GM18858 (cell line): ENCODE data around the gene ZNF581.

Experiments
- ATAC-seq: cut with Tn5 transposase; IDR thresholded peaks from one replicate; pipeline ENCODE4 v1.9.1; 2021; ENCODE audit not compliant: unreplicated experiment

Gene ZNF581

DNA sequence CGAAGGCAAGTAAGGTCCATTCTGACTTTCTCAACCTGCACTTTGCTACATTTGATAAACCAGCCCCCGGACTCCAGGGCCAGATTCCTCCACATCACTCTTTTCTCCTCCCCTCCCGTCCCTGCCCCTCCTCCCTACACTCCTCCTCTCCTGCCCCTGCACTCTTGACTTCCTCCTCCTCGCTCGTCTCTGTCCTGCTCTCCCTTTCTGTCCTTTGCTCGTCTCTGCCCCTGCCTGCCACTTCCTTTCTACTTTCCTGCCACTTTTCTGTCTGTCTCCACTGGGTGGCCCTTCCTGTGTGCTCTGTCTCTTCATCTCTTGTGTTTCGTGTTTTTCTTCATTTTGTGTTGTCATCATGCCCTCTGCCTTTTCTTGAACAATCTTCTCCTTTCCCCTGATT lies 18.4 kb downstream of the ZNF581 start:
- ATAC-seq: no peak

DNA sequence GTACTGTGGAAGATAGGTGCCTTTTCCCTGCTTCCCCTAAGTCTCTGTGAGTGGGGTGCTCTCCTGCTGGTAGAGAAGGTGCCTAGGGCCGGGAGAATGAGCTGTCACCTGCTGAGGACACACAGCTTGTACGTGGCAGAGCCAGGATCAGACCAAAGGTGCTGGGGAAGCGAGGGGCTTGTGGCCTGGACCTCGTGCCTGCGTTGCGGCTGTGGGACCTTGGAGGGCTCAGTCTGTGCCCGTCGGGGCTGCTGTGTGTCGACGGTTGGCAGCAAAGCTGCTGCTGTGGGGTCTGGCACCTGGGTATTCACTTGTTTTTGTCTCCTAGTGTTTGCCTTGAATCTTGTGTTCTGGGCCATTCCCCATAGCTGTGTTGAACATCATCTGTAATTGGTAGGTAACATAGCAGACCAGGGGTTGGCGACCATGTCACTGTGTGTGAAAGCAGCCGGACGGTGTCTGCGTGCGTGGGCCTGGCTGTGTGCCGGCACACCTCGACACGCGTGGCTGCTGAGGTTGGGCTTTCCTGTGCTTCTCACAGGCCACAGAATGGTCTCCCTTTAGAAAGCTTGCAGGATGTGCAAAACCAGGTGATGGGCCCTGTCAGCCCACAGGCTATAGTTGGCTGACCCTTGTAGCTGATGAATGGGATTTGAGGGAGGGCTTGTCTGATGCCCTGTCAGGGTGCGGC lies 20.5 kb downstream of the ZNF581 start:
- no peak for ATAC-seq

DNA sequence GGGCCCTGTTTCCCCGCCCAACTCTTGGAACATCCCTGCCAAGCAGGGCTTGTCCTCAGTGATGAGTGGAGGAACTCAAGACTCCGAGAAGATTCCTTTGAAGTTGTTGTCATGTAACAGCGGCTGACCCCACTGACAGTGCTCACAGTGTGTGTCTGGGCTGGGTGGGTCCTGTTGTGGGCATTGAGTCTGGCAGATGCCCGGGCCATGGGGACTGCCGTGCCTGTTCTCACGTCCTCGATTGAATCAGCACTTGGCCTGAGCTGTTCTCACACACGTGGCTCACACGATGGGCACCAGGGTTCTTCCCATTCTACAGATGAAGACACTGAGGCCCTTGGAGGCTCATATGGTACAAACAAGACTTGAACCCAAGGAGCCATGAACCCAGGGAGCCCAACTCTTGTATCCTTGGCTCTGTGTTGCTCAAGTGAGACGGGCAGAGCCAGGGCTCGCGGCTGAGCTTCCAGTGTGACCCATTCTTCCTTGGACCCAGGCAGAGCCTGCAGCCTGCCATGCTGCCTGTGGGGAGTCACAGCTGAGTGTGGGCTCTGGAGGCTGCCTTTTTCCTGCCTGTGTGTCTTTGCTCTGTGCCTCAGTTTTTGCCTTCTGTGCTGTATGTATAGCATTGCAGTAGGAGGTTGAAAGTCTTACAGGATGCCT lies 23.0 kb downstream of the ZNF581 start:
- no peak for ATAC-seq

DNA sequence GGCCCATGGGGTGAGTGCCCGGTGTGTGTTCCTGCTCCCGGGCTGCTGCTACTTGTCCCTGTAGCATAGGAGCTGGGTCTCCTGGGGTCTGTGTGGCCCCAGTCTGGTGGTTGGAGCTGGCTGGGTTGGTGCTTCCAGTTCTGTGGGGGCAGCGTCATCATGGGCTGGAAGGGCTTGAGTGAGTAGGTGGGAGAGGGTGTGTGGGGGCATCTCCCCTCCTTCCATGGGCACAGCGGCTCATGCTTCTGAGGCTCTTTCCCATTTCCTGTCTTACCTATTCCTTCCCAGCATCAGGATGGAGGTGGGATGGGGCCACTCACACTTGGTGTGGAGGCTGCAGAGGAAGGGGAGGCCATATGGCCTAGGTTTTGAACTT lies 23.5 kb downstream of the ZNF581 start:
- ATAC-seq: no peak

DNA sequence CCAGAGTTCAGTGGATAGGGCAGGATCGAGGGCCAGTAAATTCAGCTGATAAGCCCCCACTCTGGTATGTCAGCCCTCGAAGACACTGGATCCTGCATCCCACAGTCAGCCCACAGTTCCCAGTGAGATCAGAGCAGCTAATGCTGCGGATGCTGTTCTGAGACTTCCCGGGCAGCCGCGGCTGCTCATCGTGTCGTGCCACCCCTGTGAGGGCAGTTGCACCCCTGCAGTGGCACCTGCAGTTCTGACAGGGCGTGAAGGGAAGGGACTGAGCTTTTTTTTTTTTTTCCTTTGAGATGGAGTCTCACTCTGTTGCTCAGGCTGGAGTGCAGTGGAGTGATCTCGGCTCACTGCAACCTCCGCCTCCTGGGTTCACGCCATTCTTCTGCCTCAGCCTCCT lies 24.1 kb downstream of the ZNF581 start:
- no peak for ATAC-seq

DNA sequence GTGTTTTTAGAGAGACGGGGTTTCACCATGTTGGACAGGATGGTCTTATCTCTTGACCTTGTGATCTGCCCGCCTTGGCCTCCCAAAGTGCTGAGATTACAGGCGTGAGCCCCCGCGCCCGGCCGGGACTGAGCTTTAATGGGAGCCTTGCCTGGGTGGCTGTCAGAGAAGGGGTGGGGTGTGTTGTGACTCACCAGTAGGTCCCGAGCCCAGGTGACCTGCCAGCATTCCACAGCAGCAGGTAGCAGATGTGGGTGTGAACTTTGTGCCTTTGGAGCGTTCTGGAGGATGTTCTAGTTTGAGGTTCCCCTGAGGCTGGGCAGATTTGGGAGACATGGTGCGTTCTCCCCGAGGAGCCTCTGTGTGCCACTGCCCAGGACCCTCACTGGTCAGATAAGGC lies 24.5 kb downstream of the ZNF581 start:
- ATAC-seq: no peak

DNA sequence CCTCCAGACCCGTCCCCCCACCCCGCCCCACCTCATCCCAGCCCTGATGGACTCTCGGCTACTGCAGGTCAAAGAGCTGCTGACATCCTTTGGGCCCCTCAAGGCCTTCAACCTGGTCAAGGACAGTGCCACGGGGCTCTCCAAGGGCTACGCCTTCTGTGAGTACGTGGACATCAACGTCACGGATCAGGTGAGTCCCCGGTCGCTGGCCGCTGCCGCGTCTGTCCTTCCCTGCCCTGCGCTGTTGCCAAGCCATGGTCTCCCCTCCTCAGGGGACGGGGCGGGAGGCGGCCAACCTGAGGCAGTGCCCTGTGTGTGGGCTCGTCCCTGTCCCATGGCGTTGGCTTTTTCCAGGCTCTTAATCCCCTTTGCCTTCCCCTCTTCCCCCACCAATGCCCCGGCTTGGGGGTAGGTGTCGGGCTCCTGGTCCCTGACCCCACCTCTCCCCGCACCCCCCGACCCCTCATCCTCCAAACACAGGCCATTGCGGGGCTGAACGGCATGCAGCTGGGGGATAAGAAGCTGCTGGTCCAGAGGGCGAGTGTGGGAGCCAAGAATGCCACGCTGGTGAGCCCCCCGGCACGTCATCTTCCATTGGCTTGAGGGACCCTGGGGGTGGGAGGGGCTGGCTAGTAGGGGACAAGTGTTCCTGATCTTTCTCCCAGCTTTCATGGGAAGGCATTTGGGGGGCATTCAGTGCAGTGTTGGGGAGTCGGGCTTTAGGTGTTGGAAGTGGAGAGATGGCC lies 25.3 kb downstream of the ZNF581 start:
- no peak for ATAC-seq

DNA sequence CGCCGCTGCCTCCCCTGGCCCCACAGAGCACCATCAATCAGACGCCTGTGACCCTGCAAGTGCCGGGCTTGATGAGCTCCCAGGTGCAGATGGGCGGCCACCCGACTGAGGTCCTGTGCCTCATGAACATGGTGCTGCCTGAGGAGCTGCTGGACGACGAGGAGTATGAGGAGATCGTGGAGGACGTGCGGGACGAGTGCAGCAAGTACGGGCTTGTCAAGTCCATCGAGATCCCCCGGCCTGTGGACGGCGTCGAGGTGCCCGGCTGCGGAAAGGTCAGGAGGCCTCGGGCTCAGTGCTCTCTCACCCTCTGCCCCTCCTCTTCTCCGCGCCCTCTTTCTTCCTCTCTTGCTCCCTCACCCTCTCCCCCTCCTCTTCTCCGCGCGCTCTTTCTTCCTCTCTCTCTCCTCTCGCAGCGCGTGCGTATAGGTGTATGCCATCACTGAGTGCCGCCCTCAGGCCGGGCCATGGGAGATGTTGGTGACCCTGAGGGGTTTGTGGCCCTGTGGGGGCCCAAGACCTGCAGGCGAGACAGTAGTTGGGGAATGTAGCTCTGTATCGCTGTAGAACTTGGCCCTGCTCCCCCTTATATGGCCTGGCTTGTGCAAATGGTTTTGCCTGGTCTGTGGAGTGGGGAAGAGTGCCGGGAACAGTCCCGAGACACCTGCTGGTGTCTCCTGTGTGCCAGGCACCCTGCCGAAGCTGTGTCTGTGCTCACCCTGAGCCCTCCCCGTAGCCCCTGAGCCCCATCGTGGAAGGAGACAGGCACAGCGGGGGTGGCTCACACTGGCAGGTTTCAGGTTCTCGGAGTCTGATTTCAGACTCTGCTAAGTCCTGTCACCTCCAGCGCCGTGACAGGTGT lies 26.2 kb downstream of the ZNF581 start:
- ATAC-seq: no peak

DNA sequence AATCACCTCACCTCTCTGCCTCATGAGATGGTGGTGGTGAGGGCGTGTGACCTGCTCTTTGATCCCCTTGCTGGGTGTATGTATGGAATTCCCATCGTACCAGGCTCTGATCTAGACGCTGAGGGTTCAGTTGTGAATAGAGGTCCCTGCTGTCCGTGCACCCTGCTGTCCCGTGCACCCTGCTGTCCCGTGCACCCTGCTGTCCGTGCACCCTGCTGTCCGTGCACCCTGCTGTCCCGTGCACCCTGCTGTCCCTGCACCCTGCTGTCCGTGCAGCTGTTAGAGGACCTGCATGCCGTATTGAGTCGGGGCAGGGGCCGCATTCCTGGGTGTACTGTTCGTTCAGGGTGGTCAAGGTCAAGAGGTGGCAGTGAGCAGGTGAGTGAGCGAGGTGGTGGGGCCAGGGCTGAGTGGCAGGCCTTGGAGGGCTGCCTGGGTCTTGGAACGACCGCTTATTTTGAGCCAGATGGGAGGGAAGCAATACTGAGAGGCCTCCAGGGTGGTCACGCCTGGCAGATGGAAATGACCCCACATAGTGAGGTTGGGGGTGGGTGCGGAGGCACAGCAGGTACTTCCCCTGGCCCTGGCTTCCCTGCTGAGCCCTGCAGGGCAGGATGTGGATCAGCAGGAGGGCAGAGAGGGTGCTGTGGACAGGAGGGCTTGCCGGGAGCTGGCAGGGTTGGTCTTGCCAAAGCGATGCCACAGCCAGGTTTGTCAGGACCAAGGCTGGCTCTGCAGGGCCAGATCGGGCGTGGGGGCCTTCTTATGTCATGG lies 27.0 kb downstream of the ZNF581 start:
- no peak for ATAC-seq

DNA sequence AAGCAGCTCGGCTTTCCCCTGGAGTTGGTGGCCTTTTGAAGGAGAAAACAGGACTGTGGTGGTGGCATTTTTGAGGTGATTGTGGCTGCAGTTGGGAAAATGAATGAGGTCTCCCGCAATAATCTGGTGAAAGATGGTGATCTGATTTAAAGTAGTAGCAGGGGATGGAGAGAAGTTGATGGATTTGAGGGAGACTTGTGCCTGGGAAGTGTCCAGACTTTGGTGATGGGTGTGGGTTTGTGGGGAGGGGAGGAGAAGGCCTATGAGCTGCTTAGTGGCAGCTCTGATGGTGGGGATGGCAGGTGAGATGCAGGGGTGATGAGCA lies 27.6 kb downstream of the ZNF581 start:
- no peak for ATAC-seq

DNA sequence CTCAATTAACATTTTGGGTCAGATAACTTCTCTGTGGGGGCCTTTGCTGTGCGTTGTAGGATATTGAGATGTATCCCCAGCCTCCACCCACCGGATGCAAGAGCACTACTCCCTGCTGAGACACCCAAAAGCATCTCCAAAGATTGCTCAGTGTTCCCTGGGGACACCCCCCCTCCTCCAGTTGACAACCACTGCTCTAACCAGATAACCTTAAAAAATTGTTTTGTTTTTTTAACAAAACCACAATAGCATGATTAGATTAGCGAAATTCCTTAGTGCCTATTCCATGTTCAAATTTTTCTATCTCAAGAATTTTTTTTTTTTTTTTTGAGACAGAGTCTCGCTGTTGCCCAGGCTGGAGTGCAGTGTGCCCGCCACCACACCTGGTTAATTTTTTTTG lies 29.0 kb downstream of the ZNF581 start:
- ATAC-seq: no peak

DNA sequence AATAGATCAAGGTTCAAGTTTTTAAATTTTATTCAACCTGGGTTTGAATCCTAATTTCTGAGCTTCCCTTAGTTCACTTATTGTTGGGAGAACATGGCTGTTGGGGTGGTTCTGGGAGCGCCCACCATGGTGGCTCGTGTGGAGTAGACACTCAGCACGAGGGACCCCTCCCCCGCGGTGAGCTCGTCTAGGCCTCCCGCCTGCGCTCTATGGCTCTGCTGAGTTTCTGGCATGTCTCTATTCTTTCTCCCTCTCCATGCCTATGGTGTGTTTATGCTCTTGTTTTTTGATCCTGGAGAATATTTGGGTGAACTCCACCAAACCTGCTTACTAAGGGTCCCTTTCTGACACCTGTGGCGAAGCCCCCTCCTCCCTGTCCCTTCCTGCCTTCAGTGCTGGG lies 30.0 kb downstream of the ZNF581 start:
- no peak for ATAC-seq

DNA sequence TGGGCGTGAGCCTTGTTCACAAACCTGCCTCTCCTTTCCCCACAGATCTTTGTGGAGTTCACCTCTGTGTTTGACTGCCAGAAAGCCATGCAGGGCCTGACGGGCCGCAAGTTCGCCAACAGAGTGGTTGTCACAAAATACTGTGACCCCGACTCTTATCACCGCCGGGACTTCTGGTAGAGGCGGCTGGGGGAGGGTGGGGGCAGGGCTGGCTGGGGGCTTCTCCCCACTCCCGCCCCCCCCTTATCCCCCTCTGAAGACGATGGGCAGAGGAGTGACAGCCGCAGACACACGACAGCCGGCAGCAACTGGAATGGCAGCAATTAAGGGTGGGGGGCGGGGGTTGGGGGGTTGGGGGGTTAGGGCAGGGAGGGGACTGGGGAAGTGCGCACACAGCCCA lies 30.4 kb downstream of the ZNF581 start:
- ATAC-seq: no peak

DNA sequence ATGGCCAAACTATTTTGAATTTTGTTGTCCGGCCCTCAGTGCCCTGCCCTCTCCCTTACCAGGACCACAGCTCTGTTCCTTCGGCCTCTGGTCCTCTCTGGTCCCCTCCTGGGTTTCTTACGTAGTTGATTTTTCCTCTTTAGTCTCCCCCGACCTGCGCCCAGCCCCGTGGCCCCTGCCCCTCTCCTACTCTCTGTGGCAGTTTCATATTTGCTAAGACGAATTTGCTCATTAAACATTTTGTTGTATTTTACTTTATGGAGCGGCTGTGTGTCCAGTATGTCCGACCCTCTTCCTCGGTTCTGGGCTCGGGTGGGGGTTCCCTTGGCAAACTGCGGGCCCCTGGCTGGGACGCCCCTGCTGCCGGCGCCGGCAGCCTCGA lies 31.0 kb downstream of the ZNF581 start:
- ATAC-seq: no peak

DNA sequence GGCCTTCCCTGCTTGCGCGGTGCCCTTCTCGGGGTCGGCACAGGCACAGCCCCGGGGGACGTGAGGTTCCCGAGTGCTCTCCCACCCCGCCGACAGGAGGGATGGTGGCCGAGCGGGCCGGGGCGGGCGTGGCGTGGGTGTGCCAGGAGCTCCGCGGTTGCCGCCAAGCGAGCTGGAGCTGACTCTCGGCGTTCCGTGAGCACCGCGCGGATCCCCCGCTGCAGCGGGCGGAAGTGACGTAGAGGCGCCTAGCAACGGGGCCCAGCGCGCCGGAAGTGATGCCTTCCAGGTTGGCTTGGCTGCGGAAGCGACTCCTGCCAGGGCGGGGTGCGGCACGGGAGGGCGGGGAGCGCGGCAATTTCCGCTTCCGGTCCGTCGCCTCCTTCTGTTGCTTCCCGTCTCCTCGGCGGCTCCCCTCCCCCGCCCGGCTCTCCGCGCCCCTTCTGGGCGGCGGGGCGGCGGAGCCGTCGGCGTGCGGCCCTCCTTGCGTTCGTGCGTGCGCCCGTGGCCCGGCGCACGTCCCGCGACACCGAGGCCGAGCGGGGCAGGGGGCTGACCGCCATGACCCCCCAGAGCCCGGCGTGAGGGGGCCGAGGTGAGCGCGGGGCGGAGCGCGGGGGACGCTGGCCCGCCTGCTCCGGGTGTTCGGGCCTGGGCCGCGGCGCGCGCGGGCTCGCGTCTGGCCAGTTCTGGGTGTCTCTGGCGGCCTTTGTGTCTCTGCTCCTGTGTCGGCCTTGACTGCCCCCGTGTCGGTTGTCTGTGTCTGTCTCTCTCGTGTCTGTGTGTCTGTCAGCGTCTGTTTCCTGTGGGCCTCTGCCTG lies 31.6 kb downstream of the ZNF581 start, which contains the start of gene EPN1:
Gene EPN1 (plus strand): TSS at position 386 of the 820 bp plus-strand sequence. CDS start 3,402 bp downstream, outside the sequence.
- peak; percentile 51 for ATAC-seq

DNA sequence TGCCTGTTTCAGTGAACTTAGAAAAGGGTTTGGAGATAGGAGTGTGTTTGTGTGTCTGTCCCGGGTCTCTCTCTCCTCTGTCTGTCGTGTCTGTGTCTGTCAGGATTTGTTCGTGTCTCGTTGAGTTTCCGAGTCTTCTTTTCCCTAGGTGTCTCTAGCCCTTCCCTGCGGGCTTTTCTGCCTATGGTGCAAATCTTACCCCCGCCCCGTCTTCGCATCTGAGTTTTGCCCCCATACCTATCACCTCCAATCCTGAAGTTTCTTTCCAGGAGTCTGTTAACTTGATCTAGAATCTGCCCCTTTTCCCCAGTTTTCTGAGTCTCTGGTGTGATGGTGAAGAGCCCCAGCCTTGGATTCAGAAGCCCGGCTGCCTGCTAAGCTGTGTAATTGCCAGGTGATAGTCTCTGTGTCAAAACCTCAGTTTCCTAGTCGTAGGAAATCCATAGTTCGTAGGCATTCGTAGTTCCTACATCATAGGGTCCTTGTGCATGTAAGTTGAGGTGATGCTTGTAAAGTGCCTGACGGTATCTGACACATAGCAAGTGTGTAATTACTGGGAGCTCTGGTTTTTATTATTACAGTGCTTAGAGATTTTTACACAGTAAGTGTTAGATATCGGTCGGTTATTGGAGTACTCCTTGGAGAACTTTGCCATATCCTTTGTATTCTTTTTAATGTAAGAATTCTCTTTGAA lies 32.4 kb downstream of the ZNF581 start:
- ATAC-seq: no peak

DNA sequence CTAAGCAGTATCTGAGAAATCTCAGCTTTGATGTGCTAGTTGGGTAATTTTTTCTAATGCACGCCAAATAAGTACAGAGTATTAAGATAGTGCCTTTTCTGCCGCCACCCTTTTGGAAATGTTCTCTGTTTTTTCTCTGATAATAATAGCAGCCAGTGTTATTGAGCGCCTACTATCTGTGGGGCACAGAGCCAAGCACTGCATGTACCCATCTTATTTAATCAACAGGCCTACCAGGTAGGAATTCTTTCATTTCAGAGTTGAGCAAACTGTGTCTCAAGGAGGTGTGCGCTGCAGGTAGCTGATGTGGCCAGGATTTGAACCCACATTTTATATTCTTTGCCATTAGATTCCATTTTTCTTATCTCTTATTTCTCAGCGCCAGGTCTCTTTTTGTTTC lies 32.9 kb downstream of the ZNF581 start:
- ATAC-seq: no peak

DNA sequence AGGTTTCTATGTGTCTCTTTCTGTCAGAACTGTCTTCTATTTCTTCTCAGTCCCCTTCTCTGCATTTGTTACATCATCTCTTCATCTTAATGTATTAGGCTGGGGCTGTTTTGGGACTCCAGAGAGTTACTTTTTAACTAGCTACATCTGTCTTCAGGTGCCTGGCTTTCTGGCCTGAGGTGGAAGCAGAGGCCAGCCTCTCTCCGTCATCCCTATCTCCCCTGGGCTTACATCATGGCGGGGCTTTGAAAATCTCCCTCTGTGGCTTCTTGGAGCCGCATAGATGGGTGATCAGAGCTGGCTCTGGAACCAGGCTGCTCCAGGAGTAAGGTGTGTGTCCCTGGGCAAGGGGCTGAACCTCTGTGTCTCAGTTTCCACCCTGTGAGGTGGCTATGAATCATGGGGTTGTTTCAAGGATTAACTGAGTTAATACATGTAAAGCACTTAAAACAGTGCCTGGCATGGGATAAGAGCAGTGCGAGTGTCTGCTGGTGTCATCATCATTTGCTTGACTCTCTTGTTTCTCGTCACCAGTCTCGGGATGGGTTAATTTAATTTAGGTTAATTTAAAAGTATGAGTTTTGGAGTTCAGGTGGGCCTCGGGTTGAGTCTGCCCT lies 33.5 kb downstream of the ZNF581 start:
- no peak for ATAC-seq

DNA sequence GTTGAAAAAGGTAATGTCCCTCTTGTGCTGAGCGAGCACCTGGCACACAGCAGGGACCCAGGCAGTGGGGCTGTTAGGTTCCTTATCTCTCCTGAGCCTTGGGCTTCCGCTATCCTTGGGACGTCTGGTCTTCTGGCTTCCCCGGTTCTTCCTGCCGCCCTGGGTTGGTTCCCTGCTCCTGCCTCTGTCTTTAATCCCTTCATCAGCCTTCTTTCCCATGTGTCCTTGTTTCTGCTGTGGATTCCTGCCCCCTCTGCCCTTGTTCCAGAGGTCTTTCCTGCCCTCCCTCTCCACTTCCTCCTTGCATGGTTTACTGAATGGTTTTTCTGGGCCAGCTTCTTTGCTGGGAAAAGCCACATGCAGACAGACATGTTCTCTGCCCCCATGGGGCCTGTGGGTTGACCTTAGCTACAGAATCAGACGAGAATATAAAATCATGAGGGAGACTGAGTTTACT lies 34.2 kb downstream of the ZNF581 start:
- no peak for ATAC-seq
